Measurements from ENCODE around the gene DHRS2. TPM values are rescaled to one million over a fixed set of nuclear protein-coding genes. Genes with fewer than 3 reads are reported as not detected.

DHRS2 gene
- total RNA-seq, 1 donor from 2014 or later, result 1.6 TPM

DNA sequence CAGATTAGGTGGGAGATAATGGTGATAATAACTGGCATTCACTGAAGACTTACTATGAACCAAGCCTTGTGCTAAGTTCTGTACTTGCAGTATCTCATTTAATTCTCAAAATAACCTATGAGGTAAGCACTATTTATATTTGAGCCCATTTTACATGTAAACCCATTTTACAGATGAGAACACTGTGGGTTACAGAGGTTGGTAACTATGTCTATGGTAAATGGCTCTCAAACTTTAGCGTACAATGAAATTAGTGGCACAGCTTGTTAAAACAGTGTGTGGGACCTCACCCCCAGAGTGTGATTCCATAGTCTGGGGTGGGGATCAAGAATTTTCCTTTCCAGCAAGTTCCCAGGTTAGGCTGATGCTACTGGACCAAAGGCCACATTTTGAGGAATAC is 35.4 kb upstream of the DHRS2 start:
- TF ChIP-seq, protein P1, sequence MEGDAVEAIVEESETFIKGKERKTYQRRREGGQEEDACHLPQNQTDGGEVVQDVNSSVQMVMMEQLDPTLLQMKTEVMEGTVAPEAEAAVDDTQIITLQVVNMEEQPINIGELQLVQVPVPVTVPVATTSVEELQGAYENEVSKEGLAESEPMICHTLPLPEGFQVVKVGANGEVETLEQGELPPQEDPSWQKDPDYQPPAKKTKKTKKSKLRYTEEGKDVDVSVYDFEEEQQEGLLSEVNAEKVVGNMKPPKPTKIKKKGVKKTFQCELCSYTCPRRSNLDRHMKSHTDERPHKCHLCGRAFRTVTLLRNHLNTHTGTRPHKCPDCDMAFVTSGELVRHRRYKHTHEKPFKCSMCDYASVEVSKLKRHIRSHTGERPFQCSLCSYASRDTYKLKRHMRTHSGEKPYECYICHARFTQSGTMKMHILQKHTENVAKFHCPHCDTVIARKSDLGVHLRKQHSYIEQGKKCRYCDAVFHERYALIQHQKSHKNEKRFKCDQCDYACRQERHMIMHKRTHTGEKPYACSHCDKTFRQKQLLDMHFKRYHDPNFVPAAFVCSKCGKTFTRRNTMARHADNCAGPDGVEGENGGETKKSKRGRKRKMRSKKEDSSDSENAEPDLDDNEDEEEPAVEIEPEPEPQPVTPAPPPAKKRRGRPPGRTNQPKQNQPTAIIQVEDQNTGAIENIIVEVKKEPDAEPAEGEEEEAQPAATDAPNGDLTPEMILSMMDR (IDR thresholded peaks at IDR 0.05; ENCODE audit: unreplicated experiment), result no peak
- Mint-ChIP-seq H3K36me3 (no peaks in the 10 kb centered on the region), H3K4me1 (no peaks in the 10 kb centered on the region)

DNA sequence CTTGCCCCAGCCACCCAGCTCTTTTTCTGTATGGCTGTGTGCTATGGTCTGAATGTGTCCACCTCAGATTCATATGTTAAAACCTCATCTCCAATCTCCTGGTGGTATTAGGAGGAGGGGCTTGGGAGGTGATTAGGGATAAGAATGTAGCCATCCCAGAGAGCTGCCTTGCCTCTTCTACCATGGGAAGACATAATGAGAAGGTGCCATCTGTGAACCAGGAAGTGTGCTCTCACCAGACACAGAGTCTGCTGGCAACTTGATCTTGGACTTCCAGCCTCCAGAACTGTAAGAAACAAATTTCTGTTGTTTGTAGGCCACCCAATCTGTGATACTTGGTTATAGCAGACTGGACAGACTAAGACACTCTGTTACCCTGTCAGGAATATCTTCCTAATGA is 34.7 kb upstream of the DHRS2 start:
- Mint-ChIP-seq H3K27me3 (ENCODE audit: low read depth) (peaks cover 2% of the 10 kb centered on the region), H3K36me3 (no peaks in the 10 kb centered on the region), H3K9me3 (peaks cover 17% of the 10 kb centered on the region), H3K4me3 (no peak overlapping the region), H3K27ac (no peak overlapping the region), H3K4me1 (no peaks in the 10 kb centered on the region)
- TF ChIP-seq, protein P1 (IDR thresholded peaks at IDR 0.05; ENCODE audit: unreplicated experiment), result no peak
- DNase-seq (ENCODE audit: low spot score in 2 of 2, unreplicated experiment in 2 of 2), result no peak

More for the DNA sequence above, 35.4 kb upstream of the DHRS2 start:
- no peak overlapping the region for H3K27ac Mint-ChIP-seq
- no peak overlapping the region for H3K4me3 Mint-ChIP-seq
- peaks cover 14% of the 10 kb centered on the region for H3K9me3 Mint-ChIP-seq
- H3K27me3 Mint-ChIP-seq (ENCODE audit: low read depth), result peaks cover 2% of the 10 kb centered on the region
- no peak for DNase-seq (ENCODE audit: low spot score in 2 of 2, unreplicated experiment in 2 of 2)

DNA sequence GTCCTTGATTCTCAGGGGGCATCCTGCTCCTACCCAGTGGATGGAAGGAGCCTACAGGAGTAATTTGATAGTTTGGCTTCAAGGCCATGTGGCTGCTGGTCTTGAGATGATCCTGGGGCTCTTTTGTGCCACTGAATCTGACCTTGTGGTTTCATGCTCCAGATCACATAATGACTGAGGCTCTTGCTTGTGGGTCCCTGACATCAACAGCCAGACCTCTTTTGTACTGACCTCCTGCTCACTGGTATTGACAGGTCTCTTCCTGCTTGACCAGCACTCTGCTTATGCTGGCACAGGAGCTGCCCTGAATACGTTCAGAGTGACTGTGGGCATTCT is 34.4 kb upstream of the DHRS2 start:
- no peak overlapping the region for H3K4me3 Mint-ChIP-seq
- peaks cover 20% of the 10 kb centered on the region for H3K9me3 Mint-ChIP-seq
- TF ChIP-seq, protein P1 (IDR thresholded peaks at IDR 0.05; ENCODE audit: unreplicated experiment), result no peak
- no peak for DNase-seq (ENCODE audit: low spot score in 2 of 2, unreplicated experiment in 2 of 2)
- no peak overlapping the region for H3K27ac Mint-ChIP-seq
- H3K27me3 Mint-ChIP-seq (ENCODE audit: low read depth), result peaks cover 2% of the 10 kb centered on the region
- no peaks in the 10 kb centered on the region for H3K4me1 Mint-ChIP-seq
- H3K36me3 Mint-ChIP-seq, result no peaks in the 10 kb centered on the region

DNA sequence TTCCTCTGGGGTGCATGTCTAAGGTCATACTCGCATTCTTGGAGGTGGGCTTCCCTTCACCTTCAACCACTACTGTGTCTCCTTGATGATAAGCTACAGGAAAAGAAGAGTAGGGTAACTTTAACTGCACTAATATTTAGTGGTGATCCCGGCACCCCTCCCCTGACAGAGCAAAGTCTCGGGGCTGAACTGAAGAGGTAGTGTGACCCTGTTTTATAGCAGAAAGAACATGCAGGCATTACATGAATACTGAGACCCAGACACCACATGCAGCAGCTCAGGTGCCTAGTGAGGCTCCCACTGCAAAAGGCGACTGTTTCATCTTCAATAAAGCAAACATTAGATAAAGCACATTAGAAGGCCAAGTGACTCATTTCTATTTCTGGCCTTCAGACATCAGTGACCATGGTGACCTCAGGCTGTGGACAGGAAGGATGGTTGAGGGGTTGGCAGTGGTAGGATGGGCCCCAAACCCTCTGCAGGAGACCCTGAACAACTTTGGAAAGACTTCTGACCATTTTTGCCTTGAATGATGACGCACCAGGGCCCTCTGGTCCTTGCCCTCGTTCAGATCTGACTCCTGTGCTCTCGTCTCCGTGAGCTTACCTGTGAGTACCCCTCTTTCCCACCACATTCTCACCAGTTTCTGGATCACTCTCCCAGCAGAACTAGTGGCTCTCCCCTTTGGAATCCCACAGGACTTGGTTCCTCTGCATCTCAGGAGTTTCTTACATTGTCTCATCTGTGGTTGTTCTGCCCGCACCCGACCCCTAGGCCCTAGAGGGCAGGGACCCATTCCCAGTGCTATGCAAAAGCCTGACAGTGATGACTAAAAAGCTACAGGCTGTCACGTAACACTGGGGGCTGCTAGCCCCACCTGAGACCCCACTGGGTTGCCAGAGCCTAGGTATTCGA is 33.7 kb upstream of the DHRS2 start:
- Mint-ChIP-seq H3K4me3 (no peak overlapping the region), H3K27ac (no peak overlapping the region), H3K4me1 (no peaks in the 10 kb centered on the region), H3K9me3 (peaks cover 23% of the 10 kb centered on the region), H3K36me3 (no peaks in the 10 kb centered on the region), H3K27me3 (ENCODE audit: low read depth) (peaks cover 6% of the 10 kb centered on the region)
- no peak for DNase-seq (ENCODE audit: low spot score in 2 of 2, unreplicated experiment in 2 of 2)
- TF ChIP-seq, protein P1 (IDR thresholded peaks at IDR 0.05; ENCODE audit: unreplicated experiment), result no peak

DNA sequence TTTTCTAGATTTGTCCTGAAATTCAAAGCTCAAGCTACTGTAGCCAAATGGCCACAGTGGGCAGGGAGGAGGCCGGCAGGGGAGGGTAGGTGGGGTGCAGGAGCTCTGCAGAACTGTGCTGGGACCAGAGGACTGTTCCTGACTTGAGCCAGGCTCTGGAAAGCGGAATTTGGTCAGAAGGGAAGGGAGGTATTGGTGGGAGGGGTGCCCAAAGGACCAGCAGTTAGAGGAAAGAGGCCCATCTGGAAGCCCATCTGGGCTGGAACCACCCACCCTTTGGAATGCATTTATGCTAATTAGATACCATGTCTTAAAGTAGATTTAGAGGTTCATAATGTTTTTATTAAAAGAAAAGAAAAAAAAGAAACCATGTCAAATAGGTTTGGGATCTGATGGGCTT is 33.1 kb upstream of the DHRS2 start:
- H3K27me3 Mint-ChIP-seq (ENCODE audit: low read depth), result peaks cover 8% of the 10 kb centered on the region
- H3K36me3 Mint-ChIP-seq, result no peaks in the 10 kb centered on the region
- H3K27ac Mint-ChIP-seq, result no peak overlapping the region
- no peak for DNase-seq (ENCODE audit: low spot score in 2 of 2, unreplicated experiment in 2 of 2)
- TF ChIP-seq, protein P1 (IDR thresholded peaks at IDR 0.05; ENCODE audit: unreplicated experiment), result no peak
- H3K4me3 Mint-ChIP-seq, result no peak overlapping the region
- peaks cover 23% of the 10 kb centered on the region for H3K9me3 Mint-ChIP-seq
- no peaks in the 10 kb centered on the region for H3K4me1 Mint-ChIP-seq

Data from mesothelial cell of epicardium (in vitro differentiated cells).